Measurements from ENCODE around the gene TMEM52.

Gene TMEM52

GRCh38 chr1:1915911-1916840 lies 2.9 kb downstream of the TMEM52 start:
- H3K27ac ChIP-seq, result no peak overlapping the region
- TF ChIP-seq CTCF (conservative IDR thresholded peaks at IDR 0.05), result no peak

- TF ChIP-seq CTCF (conservative IDR thresholded peaks at IDR 0.05), result no peak
- H3K27ac ChIP-seq, result no peak within 1 kb of the TSS
Measured at GRCh38 chr1:1914971-1915692, 3.9 kb downstream of the TMEM52 start, which contains the start of gene CALML6. TSS of gene CALML6 (plus strand) at chr1:1915260. CDS start at chr1:1915281, 21 bp downstream.

- TF ChIP-seq CTCF (conservative IDR thresholded peaks at IDR 0.05), result no peak
- no peak overlapping the region for H3K27ac ChIP-seq
Measured at GRCh38 chr1:1914101-1914970, 4.7 kb downstream of the TMEM52 start.

- no peak for TF ChIP-seq CTCF (conservative IDR thresholded peaks at IDR 0.05)
- H3K27ac ChIP-seq, result no peak overlapping the region
Measured at GRCh38 chr1:1911350-1912041, 7.6 kb downstream of the TMEM52 start.

GRCh38 chr1:1910651-1911331 lies 8.3 kb downstream of the TMEM52 start:
- TF ChIP-seq CTCF (conservative IDR thresholded peaks at IDR 0.05), result no peak
- no peak overlapping the region for H3K27ac ChIP-seq

GRCh38 chr1:1910033-1910465 lies 9.0 kb downstream of the TMEM52 start:
- H3K27ac ChIP-seq, result peak overlapping the region; percentile 82
- no peak for TF ChIP-seq CTCF (conservative IDR thresholded peaks at IDR 0.05)
